Lower leg skin (tissue), 4 donors: ENCODE data around the gene PPCS. TPM values are rescaled to one million over a fixed set of nuclear protein-coding genes. Genes with fewer than 3 reads are reported as not detected.

ENCODE experiments used
- DNase-seq, 2 donors: peaks; one replicate each; pipeline ENCODE4 v3.0.0-alpha.2; 2019; ENCODE audit warnings: low spot score in 2 of 2
- H3K4me3 ChIP-seq: fragments of 200-600 bp; sonication (generic); 2 replicates; pipeline ENCODE4 v1.5.1; 2017; ENCODE audit warnings: mild to moderate bottlenecking, low read depth; ENCODE audit not compliant: poor library complexity, severe bottlenecking
- POLR2A ChIP-seq, 2 donors: fragments of 450-650 bp; IDR thresholded peaks; one replicate each; pipeline ENCODE4 v1.6.1; 2016 to 2017; ENCODE audit warnings: antibody characterized with exemption in 2 of 2, mild to moderate bottlenecking in 1 of 2, moderate library complexity in 1 of 2
- WGBS, 2 donors: methylation state at CpG; one replicate each; pipeline ENCODE4 v1.1.5; 2018; 5-methylcytosine and 5-hydroxymethylcytosine counted together
- intact Hi-C: fragments of 100-400 bp; cut with DNase I; formaldehyde crosslinking; loops from one replicate; pipeline ENCODE4 v1.15.0; 2023; ENCODE audit warnings: low total_unique reads
- total RNA-seq, 4 donors: library from RNA; depleted of rRNA; stranded (reverse); fragments of >200 nt; gene quantifications; one replicate each; pipeline ENCODE4 v1.1.0, GENCODE V29; 2016
- TF ChIP-seq, protein P1 (sequence below), 3 donors: fragments of 450-650 bp; IDR thresholded peaks; one replicate each; pipeline ENCODE4 v1.5.1; 2016; ENCODE audit warnings: antibody characterized with exemption in 3 of 3, mild to moderate bottlenecking in 3 of 3, moderate library complexity in 2 of 3

The PPCS gene
- total RNA-seq, 4 donors from 2014 or later, result 68.5 to 115 (median 89.7) TPM

GRCh38 chr1:42429603-42430002 lies 26.7 kb upstream of the PPCS start:
- no peak for DNase-seq
- TF ChIP-seq, protein P1, sequence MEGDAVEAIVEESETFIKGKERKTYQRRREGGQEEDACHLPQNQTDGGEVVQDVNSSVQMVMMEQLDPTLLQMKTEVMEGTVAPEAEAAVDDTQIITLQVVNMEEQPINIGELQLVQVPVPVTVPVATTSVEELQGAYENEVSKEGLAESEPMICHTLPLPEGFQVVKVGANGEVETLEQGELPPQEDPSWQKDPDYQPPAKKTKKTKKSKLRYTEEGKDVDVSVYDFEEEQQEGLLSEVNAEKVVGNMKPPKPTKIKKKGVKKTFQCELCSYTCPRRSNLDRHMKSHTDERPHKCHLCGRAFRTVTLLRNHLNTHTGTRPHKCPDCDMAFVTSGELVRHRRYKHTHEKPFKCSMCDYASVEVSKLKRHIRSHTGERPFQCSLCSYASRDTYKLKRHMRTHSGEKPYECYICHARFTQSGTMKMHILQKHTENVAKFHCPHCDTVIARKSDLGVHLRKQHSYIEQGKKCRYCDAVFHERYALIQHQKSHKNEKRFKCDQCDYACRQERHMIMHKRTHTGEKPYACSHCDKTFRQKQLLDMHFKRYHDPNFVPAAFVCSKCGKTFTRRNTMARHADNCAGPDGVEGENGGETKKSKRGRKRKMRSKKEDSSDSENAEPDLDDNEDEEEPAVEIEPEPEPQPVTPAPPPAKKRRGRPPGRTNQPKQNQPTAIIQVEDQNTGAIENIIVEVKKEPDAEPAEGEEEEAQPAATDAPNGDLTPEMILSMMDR (IDR thresholded peaks at IDR 0.05), result no peak
- TF ChIP-seq POLR2A (IDR thresholded peaks at IDR 0.05), result no peak
- H3K4me3 ChIP-seq, result no peak overlapping the region
- 57 to 77% methylated on average over 1 of the region's 1 CpG for WGBS, 2 donors
- intact Hi-C loops, result no loop called here

DNA sequence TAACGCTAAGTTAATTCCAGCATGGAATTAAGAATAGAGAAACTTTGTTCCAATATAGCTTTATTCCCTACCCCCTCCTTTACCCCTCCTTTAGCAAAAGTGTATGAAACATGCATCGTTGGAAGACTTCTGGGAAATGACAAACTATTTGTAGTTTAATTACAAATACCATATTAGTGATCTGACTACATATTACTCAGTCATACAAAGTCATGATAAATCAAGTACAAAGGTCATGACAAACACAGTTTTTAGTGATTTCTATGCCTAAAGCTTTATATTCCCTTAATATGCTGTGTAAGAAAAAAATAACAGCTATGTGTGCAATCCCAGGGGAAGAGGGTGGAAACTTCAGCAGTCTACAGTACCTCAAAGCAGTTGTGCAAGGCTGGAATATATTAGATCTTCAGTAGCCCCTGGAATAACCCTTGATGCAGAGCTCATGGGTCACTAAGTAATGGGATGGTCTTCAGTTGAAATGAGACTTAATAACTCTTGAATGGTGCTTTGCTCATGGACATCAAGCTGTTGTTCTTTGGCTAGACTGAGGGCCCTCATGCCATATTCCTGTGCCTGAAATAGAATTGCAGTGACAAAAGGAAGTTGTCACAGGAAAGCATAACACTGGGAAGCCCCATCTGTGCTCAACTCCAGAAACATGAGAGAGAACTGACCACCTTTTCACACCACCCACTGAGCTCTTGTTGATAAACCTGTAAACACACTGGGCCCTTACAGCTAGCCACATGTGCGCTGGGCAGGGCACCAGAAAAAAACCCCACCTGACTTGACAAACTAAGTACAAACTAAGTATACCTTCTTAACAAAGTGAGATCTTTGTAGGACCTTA lies 25.8 kb upstream of the PPCS start:
- H3K4me3 ChIP-seq, result no peak overlapping the region
- DNase-seq, result no peak
- intact Hi-C loops, result no loop called here
- no peak for TF ChIP-seq POLR2A (IDR thresholded peaks at IDR 0.05)
- TF ChIP-seq, protein P1 (IDR thresholded peaks at IDR 0.05), result no peak
- WGBS, 2 donors, result 85 to 86% methylated on average over 3 of the region's 3 CpGs

- no peak for DNase-seq
- intact Hi-C loops, result no loop called here
- WGBS, 2 donors, result 83 to 84% methylated on average over 3 of the region's 3 CpGs
- no peak overlapping the region for H3K4me3 ChIP-seq
- TF ChIP-seq, protein P1 (IDR thresholded peaks at IDR 0.05), result no peak
- TF ChIP-seq POLR2A (IDR thresholded peaks at IDR 0.05), result no peak
Observed at GRCh38 chr1:42431514-42431913, 24.8 kb upstream of the PPCS start.

GRCh38 chr1:42432714-42433113 lies 23.6 kb upstream of the PPCS start:
- WGBS, 2 donors, result 90 to 94% methylated on average over 4 of the region's 4 CpGs
- TF ChIP-seq, protein P1 (IDR thresholded peaks at IDR 0.05), result no peak
- no peak for TF ChIP-seq POLR2A (IDR thresholded peaks at IDR 0.05)
- intact Hi-C loops, result no loop called here

GRCh38 chr1:42433369-42433768 lies 23.0 kb upstream of the PPCS start:
- TF ChIP-seq, protein P1 (IDR thresholded peaks at IDR 0.05), result no peak
- no peak for TF ChIP-seq POLR2A (IDR thresholded peaks at IDR 0.05)
- DNase-seq, result no peak
- intact Hi-C loops, result no loop called here
- 88 to 92% methylated on average over 6 of the region's 6 CpGs for WGBS, 2 donors
- no peak overlapping the region for H3K4me3 ChIP-seq

More at GRCh38 chr1:42432714-42433113, 23.6 kb upstream of the PPCS start:
- DNase-seq, result no peak
- H3K4me3 ChIP-seq, result no peak overlapping the region
